Ascending aorta (tissue), 2 donors: ENCODE data around the gene SLC22A23. TPM values are rescaled to one million over a fixed set of nuclear protein-coding genes. Genes with fewer than 3 reads are reported as not detected.

Source experiments
- DNase-seq, 2 donors: peaks; one replicate each; pipeline ENCODE4 v3.0.0-alpha.2; 2019; ENCODE audit warnings: low spot score in 2 of 2
- H3K27ac ChIP-seq, 2 donors: fragments of 200-600 bp; sonication (generic); one replicate each; pipeline ENCODE4 v1.5.1; 2016 to 2017; ENCODE audit warnings: mild to moderate bottlenecking in 1 of 2
- H3K27me3 ChIP-seq: fragments of 200-600 bp; sonication (generic); one replicate; pipeline ENCODE4 v1.5.1; 2017
- H3K36me3 ChIP-seq, 2 donors: fragments of 200-600 bp; sonication (generic); one replicate each; pipeline ENCODE4 v1.5.1; 2016
- H3K4me1 ChIP-seq, 2 donors: fragments of 200-600 bp; sonication (generic); one replicate each; pipeline ENCODE4 v1.5.1; 2016 to 2017; ENCODE audit warnings: mild to moderate bottlenecking in 1 of 2
- H3K4me3 ChIP-seq, 2 donors: fragments of 200-600 bp; sonication (generic); one replicate each; pipeline ENCODE4 v1.5.1; 2016 to 2017; ENCODE audit warnings: mild to moderate bottlenecking in 1 of 2
- H3K9me3 ChIP-seq, 2 donors: fragments of 200-600 bp; sonication (generic); one replicate each; pipeline ENCODE4 v1.5.1; 2016
- intact Hi-C: fragments of 100-400 bp; cut with DNase I; formaldehyde crosslinking; loops from one replicate; pipeline ENCODE4 v1.15.1; 2023
- total RNA-seq: library from RNA; depleted of rRNA; stranded (reverse); fragments of >200 nt; gene quantifications from one replicate; pipeline ENCODE4 v1.1.0, GENCODE V29; 2016
- TF ChIP-seq, protein P1 (sequence below), 3 experiments: fragments of 200-600 bp in 2 of 3; fragments of 450-650 bp in 1 of 3; sonication (generic) in 2 of 3; IDR thresholded peaks; one replicate each; pipeline ENCODE4 v1.5.1; 2016 to 2019; ENCODE audit warnings: antibody characterized with exemption in 3 of 3, mild to moderate bottlenecking in 1 of 3, moderate library complexity in 1 of 3

SLC22A23 gene
- total RNA-seq, 1 donor from 2014 or later = 42.0 TPM

GRCh38 chr6:3367630-3368029 lies 89.2 kb downstream of the SLC22A23 start:
- intact Hi-C loops = no loop called here
- H3K4me3 ChIP-seq = no peak overlapping the region

GRCh38 chr6:3366596-3367413 lies 90.0 kb downstream of the SLC22A23 start:
- no peaks in the 10 kb centered on the region for H3K27me3 ChIP-seq
- TF ChIP-seq, protein P1, sequence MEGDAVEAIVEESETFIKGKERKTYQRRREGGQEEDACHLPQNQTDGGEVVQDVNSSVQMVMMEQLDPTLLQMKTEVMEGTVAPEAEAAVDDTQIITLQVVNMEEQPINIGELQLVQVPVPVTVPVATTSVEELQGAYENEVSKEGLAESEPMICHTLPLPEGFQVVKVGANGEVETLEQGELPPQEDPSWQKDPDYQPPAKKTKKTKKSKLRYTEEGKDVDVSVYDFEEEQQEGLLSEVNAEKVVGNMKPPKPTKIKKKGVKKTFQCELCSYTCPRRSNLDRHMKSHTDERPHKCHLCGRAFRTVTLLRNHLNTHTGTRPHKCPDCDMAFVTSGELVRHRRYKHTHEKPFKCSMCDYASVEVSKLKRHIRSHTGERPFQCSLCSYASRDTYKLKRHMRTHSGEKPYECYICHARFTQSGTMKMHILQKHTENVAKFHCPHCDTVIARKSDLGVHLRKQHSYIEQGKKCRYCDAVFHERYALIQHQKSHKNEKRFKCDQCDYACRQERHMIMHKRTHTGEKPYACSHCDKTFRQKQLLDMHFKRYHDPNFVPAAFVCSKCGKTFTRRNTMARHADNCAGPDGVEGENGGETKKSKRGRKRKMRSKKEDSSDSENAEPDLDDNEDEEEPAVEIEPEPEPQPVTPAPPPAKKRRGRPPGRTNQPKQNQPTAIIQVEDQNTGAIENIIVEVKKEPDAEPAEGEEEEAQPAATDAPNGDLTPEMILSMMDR (IDR thresholded peaks at IDR 0.05) = no peak
- H3K36me3 ChIP-seq = no peaks in the 10 kb centered on the region
- H3K4me3 ChIP-seq = no peak overlapping the region
- intact Hi-C loops = no loop called here
- H3K27ac ChIP-seq = no peak overlapping the region
- no peaks in the 10 kb centered on the region for H3K4me1 ChIP-seq
- no peak for DNase-seq
- H3K9me3 ChIP-seq = no peaks in the 10 kb centered on the region

More at GRCh38 chr6:3367630-3368029, 89.2 kb downstream of the SLC22A23 start:
- TF ChIP-seq, protein P1 (IDR thresholded peaks at IDR 0.05) = no peak
- H3K27me3 ChIP-seq = no peaks in the 10 kb centered on the region
- H3K4me1 ChIP-seq = no peaks in the 10 kb centered on the region
- no peaks in the 10 kb centered on the region for H3K36me3 ChIP-seq
- H3K9me3 ChIP-seq = no peaks in the 10 kb centered on the region
- no peak overlapping the region for H3K27ac ChIP-seq
- no peak for DNase-seq

DNA sequence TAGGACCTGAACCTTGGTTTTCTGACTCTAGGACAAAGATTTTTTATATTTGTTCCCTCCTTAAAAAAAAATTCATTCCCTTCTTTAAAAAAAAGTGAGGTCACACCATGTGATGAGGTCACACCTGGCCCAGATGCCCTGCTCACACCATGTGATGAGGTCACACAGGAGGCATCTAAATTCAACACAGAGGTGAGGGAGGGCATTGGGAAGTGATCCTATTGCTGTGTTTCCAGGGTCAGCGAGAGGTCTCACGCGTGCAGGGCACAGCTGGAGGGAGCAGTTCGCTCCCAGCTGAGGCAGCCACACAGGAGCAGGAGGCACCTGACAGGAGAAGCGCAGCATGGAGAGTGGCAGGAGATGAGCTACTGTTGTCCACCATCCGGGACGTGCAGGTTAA lies 92.5 kb downstream of the SLC22A23 start:
- Histone ChIP-seq H3K9me3 (no peaks in the 10 kb centered on the region), H3K36me3 (no peaks in the 10 kb centered on the region), H3K27me3 (no peaks in the 10 kb centered on the region), H3K27ac (no peak overlapping the region), H3K4me1 (no peaks in the 10 kb centered on the region), H3K4me3 (no peak overlapping the region)
- intact Hi-C loops = no loop called here
- TF ChIP-seq, protein P1 (IDR thresholded peaks at IDR 0.05) = no peak
- DNase-seq = no peak

DNA sequence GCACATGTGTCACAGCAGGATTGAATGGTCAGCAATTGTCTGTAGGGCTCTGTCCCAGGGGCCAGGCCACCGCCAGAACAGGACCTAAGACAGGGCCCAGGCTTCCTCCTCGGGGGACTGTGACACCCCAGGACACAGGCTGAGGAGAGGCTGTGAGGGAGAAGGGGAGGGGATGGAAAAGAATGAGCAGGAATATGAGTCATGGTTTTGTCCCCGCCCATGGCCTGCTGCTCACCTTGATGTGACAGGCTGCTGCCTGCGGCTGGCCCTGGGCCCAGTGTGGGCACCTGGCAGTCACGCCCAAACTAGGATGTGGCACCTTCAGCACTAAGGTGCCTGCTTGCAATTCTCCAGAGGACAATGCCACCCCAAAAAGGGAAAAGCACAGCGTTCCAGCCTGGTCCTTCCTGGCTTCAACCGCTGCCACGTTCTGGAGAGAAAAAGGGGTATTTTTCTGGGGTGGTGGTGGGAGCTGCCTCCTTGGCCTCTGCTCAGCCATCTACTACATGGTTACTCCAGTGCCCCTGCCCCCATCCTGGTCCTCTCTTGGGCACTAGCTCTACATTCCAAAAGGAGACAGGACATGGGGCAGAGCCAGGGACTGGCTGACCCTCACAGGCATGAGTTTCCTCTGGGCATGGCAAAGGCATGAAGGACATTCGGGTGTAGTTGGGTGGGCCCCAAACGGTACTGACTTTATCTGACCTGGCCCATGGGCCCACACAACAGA lies 93.4 kb downstream of the SLC22A23 start:
- TF ChIP-seq, protein P1 (IDR thresholded peaks at IDR 0.05) = no peak
- no peak overlapping the region for H3K27ac ChIP-seq
- DNase-seq = no peak

GRCh38 chr6:3361312-3362037 lies 95.4 kb downstream of the SLC22A23 start:
- H3K4me1 ChIP-seq = peaks cover 2 to 3% of the 10 kb centered on the region in 2 donors
- H3K27me3 ChIP-seq = no peaks in the 10 kb centered on the region
- no peak overlapping the region for H3K27ac ChIP-seq
- no peaks in the 10 kb centered on the region for H3K36me3 ChIP-seq
- no peak overlapping the region for H3K4me3 ChIP-seq
- no peak for DNase-seq
- H3K9me3 ChIP-seq = no peaks in the 10 kb centered on the region
- intact Hi-C loops = no loop called here
- TF ChIP-seq, protein P1 (IDR thresholded peaks at IDR 0.05) = no peak

More for the DNA sequence above, 93.4 kb downstream of the SLC22A23 start:
- H3K9me3 ChIP-seq = no peaks in the 10 kb centered on the region
- H3K4me1 ChIP-seq = no peaks in the 10 kb centered on the region
- H3K36me3 ChIP-seq = no peaks in the 10 kb centered on the region
- H3K27me3 ChIP-seq = no peaks in the 10 kb centered on the region
- intact Hi-C loops = no loop called here
- no peak overlapping the region for H3K4me3 ChIP-seq
